Activated CD8-positive, alpha-beta T cell treated with anti-CD3 and anti-CD28 coated beads for 36 hours (primary cell): ENCODE results near the gene MMP13. TPM values are rescaled to one million over a fixed set of nuclear protein-coding genes. Genes with fewer than 3 reads are reported as not detected.
"Not testable (repeated sequence)": the region's sequence is repeated elsewhere in the genome, so short reads cannot be mapped to it uniquely, and the experiment has no call there.

ENCODE experiments used
- ATAC-seq: fragments of 200-7000 bp; cut with Tn5 transposase; one replicate; pipeline ENCODE4 v1.10.0; 2021; ENCODE audit warnings: mild to moderate bottlenecking, moderate library complexity
- CTCF ChIA-PET: fragments of 350-600 bp; sonication (Branson Sonifier 250); formaldehyde crosslinking; loops from one replicate; lab custom pipeline; 2021; ENCODE audit warnings: antibody characterized with exemption; lab: Charles Lee
- POLR2A ChIA-PET: fragments of 350-600 bp; sonication (Branson Sonifier 250); formaldehyde crosslinking; loops from one replicate; lab custom pipeline; 2021; ENCODE audit warnings: antibody characterized with exemption; lab: Charles Lee
- DNase-seq: peaks from one replicate; pipeline ENCODE4 v3.0.0-alpha.2; 2020
- H3K27ac Mint-ChIP-seq: one replicate; pipeline ENCODE4 v1.8.0; 2021; ENCODE audit warnings: mild to moderate bottlenecking, mixed read lengths
- H3K27me3 Mint-ChIP-seq: one replicate; pipeline ENCODE4 v1.8.0; 2021; ENCODE audit warnings: mixed read lengths
- H3K36me3 Mint-ChIP-seq: one replicate; pipeline ENCODE4 v1.8.0; 2021; ENCODE audit warnings: low read depth, mixed read lengths
- H3K4me1 Mint-ChIP-seq: one replicate; pipeline ENCODE4 v1.8.0; 2021; ENCODE audit warnings: low read depth, mixed read lengths
- H3K4me3 Mint-ChIP-seq: one replicate; pipeline ENCODE4 v1.8.0; 2021; ENCODE audit warnings: mild to moderate bottlenecking, moderate library complexity, mixed read lengths
- H3K9me3 Mint-ChIP-seq: one replicate; pipeline ENCODE4 v1.8.0; 2021; ENCODE audit warnings: mixed read lengths
- CTCF ChIP-seq: fragments of 200-600 bp; IDR thresholded peaks from one replicate; pipeline ENCODE4 v1.8.0; 2022; ENCODE audit warnings: antibody characterized with exemption, mild to moderate bottlenecking
- intact Hi-C: fragments of 100-400 bp; cut with micrococcal nuclease; formaldehyde crosslinking; loops from one replicate; pipeline ENCODE4 v1.10.0; 2022
- total RNA-seq, 2 experiments: library from RNA; stranded (reverse); gene quantifications; one replicate each; pipeline ENCODE4 v1.2.3, GENCODE V29; 2021

MMP13 gene
- total RNA-seq, result not detected

- Mint-ChIP-seq H3K4me1 (no peaks in the 10 kb centered on the region), H3K36me3 (no peaks in the 10 kb centered on the region), H3K27me3 (peaks cover 5% of the 10 kb centered on the region), H3K4me3 (no peak within 1 kb of the TSS), H3K27ac (no peak within 1 kb of the TSS), H3K9me3 (no peaks in the 10 kb centered on the region)
- ATAC-seq (no peak), DNase-seq (no peak)
- intact Hi-C loops, result no loop called here
- CTCF ChIA-PET, result interaction anchor here (1.0 to 1.6 kb wide), 2 partner anchors 15 kb away, joined by 4 read pairs; no protein-coding TSS in a partner anchor
- TF ChIP-seq CTCF, result no peak
- POLR2A ChIA-PET, result no interaction called here
Observed at GRCh38 chr11:102955624-102956023, at the start of gene MMP13. MMP13 (minus strand) TSS chr11:102955732; CDS start chr11:102955705, 27 bp downstream.

- CTCF ChIA-PET, result interaction anchor here (1.0 kb wide), 1 partner anchor 63 kb away, joined by 4 read pairs; no protein-coding TSS in a partner anchor
- H3K9me3 Mint-ChIP-seq, intact Hi-C loops, POLR2A ChIA-PET, H3K4me1 Mint-ChIP-seq, H3K27ac Mint-ChIP-seq, H3K4me3 Mint-ChIP-seq, DNase-seq, ATAC-seq, H3K36me3 Mint-ChIP-seq: not testable (repeated sequence)
- peaks cover 16% of the 10 kb centered on the region for H3K27me3 Mint-ChIP-seq
Observed at GRCh38 chr11:103004234-103004633, 48.7 kb upstream of the MMP13 start.

- ATAC-seq, result no peak
- no peak overlapping the region for H3K4me3 Mint-ChIP-seq
- H3K9me3 Mint-ChIP-seq, result no peaks in the 10 kb centered on the region
- intact Hi-C loops, result loop anchor here (10.0 kb wide), 1 partner anchor 59 kb away; no protein-coding TSS in a partner anchor
- TF ChIP-seq CTCF, result no peak
- POLR2A ChIA-PET, result no interaction called here
- H3K36me3 Mint-ChIP-seq, result no peaks in the 10 kb centered on the region
- CTCF ChIA-PET, result no interaction called here
- H3K4me1 Mint-ChIP-seq, result no peaks in the 10 kb centered on the region
- H3K27ac Mint-ChIP-seq, result no peak overlapping the region
- no peak for DNase-seq
- H3K27me3 Mint-ChIP-seq, result peaks cover 24% of the 10 kb centered on the region
Observed at GRCh38 chr11:102994105-102994504, 38.6 kb upstream of the MMP13 start.

- DNase-seq, result no peak
- no peak overlapping the region for H3K27ac Mint-ChIP-seq
- peaks cover 13% of the 10 kb centered on the region for H3K27me3 Mint-ChIP-seq
- ChIA-PET CTCF (no interaction called here), POLR2A (no interaction called here)
- no peak for ATAC-seq
- intact Hi-C loops, result loop anchor here (10.0 kb wide), 1 partner anchor 57 kb away; no protein-coding TSS in a partner anchor
- H3K36me3 Mint-ChIP-seq, result no peaks in the 10 kb centered on the region
- no peak overlapping the region for H3K4me3 Mint-ChIP-seq
- H3K4me1 Mint-ChIP-seq, result no peaks in the 10 kb centered on the region
- H3K9me3 Mint-ChIP-seq, result no peaks in the 10 kb centered on the region
- no peak for TF ChIP-seq CTCF
Observed at GRCh38 chr11:102991776-102992175, 36.2 kb upstream of the MMP13 start.

- Mint-ChIP-seq H3K36me3 (no peaks in the 10 kb centered on the region), H3K27me3 (peaks cover 15% of the 10 kb centered on the region), H3K4me3 (no peak overlapping the region), H3K27ac (no peak overlapping the region), H3K4me1 (no peaks in the 10 kb centered on the region), H3K9me3 (no peaks in the 10 kb centered on the region)
- no peak for TF ChIP-seq CTCF
- intact Hi-C loops, result loop anchor here (10.0 kb wide), 1 partner anchor 55 kb away; no protein-coding TSS in a partner anchor
- ChIA-PET POLR2A (no interaction called here), CTCF (interaction anchor here (2.0 kb wide), 1 partner anchor 49 kb away, joined by 8 read pairs; no protein-coding TSS in a partner anchor)
- no peak for ATAC-seq
- no peak for DNase-seq
Observed at GRCh38 chr11:102990145-102990544, 34.6 kb upstream of the MMP13 start.
